ENCODE results near the gene PKNOX2.

Gene PKNOX2

GRCh38 chr11:125389339-125390166 is 225.0 kb downstream of the PKNOX2 start:
- no peak for DNase-seq

DNA sequence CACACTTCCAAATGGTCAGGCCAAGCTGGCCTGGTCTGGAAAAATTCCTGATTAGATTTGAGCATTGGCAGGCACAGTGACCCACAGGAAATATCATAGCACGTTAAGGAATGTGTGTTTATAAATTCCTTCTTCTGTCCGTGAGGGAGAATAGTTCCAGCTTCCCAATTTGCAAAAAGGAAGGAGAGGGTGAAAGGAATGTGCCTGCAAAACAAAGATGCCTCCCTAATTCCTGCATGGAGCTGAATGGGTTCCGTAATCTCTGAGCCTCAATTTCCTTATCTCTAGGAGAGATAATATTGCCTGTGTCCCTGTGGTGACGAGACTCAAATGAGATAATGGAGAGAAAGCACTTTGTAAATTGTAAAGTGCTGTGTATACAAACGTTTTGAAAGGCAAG is 226.4 kb downstream of the PKNOX2 start:
- DNase-seq: no peak

DNA sequence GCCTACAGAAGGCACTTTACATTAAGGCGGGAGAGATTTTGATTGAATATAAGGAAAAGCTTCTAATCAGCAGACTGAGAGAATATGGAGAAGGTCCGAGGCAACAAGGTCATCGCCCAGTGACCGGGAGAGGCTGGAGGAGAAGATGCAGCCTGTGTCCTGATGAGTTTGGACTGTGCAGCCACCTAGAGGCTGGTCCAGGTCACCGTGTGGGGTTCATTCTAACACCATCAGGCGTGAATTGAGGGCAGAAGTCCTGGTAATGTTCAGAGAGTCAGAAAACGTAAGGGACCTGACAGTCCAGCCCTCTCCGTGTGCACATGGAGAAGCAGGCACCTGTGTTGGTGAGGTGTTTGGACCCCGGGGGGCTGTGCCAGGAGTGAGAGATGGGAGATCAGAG is 228.8 kb downstream of the PKNOX2 start:
- DNase-seq: no peak

- DNase-seq: no peak
These were observed 229.7 kb downstream of the PKNOX2 start for GRCh38 chr11:125394296-125394695.

DNA sequence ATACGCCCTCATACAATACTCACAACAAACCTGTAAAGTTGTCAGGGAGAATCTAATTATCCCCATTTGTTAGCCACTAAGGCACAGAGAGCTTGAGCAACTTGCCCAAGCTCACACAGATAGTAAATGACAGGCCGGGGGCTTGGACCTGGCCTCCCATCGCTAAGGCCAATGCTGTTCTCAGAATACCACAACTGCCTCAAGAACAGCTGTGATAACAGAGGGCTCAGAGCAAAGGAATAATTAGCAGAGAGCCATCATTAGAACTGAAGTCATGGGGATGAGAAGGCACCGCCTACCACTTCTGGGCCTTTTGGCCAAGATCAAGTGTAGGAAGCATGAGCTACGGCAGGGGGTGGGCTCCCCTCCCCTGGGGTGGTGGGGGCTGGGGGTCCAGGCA is 232.9 kb downstream of the PKNOX2 start:
- no peak for DNase-seq

GRCh38 chr11:125398475-125398874 is 233.9 kb downstream of the PKNOX2 start:
- DNase-seq: no peak

DNA sequence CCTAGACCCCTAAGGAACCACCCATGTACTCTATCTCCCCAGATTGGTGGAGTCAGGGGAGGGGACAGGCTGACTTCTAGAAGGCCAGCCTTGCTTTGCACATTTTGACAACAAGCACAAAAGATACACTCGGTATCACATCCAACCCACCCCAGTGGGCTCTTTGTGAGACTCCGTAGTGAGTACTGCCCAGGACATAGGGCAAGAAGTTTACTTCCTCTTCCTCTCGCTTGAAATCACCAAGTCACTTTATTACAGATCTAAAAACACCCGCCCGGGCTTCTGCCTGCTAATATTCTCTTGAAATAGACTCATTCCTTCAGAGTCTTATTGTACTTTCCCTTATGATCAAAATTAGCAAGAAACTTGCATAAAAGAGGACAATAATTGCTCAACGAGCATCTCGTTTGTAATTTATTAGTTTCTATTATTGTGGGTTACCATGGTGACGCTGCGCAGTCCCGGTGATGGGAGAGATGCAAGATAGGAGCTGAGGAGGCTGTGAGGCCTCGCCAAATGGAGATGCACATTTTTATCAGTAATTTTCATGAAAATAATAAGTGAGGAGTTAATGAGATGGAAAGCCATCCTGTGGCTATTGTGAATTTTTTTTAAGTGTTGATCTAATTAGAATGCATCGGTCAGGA is 234.6 kb downstream of the PKNOX2 start:
- no peak for DNase-seq

DNA sequence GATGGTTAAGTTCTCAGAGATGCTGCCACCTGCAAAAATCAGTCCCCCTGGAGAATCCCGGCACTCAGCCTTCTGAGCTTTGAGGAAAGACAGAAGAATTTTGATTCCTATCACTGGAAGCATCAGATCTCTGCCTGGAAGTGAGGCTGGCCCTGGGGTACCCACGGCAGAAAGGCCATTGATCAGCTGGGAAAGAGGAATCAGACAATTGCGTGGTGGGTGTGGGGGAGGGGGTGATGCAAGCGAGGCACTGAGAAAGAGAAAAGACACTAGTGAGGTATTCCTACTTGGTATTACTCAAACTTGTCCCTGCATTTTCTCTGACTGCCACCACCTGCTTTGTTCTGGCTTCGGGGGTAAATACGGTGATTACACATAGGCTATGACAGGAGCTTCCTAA is 235.4 kb downstream of the PKNOX2 start:
- no peak for DNase-seq

DNA sequence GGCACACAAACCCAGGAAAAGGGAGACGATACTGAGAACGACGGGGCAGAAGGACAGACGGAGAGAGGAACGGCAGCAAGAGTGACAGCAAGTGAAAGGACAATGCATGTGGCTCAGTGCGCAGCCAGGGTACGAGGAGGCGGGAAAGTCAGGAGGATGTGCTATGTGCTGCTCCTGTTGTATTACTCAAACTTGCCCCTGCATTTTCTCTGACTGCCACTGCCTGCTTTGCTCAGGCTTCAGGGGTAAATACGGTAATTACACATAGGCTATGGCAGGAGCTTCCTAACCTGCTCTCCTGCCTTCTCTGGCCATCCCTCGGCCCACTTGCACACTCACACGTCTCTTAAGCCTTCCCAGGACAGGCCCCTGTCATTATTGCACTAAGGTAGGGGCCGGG is 236.7 kb downstream of the PKNOX2 start:
- DNase-seq: no peak

GRCh38 chr11:125401746-125402145 is 237.2 kb downstream of the PKNOX2 start:
- DNase-seq: no peak

DNA sequence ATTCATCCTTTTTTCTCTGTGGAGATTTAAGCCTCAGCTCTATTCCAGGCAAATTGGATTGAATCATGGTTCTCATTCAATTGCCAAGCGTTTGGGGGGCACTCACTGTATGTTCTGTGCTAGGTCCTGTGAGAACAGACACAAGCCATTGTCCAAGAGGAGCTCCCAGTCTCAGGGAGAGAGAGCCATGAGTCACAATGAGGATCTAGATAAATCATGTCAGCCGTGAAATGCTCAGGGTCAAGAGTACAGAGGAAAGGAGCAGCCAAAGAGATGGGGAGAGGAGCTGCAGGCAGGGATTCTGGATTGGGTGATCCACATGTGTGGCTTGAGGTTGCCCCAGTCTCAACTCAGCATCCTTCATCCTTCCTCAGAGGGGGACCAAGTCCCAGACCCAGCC is 237.9 kb downstream of the PKNOX2 start:
- DNase-seq: no peak

DNA sequence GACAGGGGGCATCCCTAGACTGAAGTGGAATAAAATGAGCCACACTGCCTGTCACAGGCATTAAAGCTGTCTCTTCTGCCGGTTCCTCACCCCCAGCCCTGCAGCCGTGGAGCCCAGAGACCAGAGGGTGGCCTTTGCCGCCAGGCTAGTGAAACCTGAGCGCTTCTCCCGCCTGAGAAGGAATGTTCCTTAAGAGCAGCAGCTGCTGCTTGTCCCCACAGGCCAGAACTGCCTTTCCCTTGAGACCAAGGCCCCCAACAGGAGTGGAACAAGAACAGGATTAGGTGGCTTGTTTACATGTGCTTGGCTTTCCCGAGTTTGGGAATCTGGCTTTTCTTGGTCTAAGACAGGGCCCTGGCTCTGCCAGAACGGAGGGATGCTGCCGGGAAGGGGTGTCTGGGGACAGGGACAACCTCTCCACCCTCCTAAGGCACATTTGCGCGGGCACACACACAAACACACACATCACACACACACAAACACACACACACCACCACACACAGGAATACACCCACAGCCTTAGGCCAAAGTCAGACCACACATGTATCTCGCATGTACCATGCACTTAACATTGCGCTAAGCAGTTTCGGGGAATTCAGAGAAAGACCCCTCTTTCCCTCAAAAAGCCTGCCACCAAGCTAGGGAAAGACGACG is 239.7 kb downstream of the PKNOX2 start:
- DNase-seq: no peak

GRCh38 chr11:125404811-125405790 is 240.6 kb downstream of the PKNOX2 start:
- DNase-seq: peak; percentile 61

GRCh38 chr11:125407046-125407445 is 242.5 kb downstream of the PKNOX2 start:
- no peak for DNase-seq

- DNase-seq: no peak
These were observed 243.8 kb downstream of the PKNOX2 start for GRCh38 chr11:125408311-125408711.

GRCh38 chr11:125410091-125410490 is 245.5 kb downstream of the PKNOX2 start:
- no peak for DNase-seq

GRCh38 chr11:125412177-125412496 is 247.6 kb downstream of the PKNOX2 start:
- DNase-seq: no peak

DNA sequence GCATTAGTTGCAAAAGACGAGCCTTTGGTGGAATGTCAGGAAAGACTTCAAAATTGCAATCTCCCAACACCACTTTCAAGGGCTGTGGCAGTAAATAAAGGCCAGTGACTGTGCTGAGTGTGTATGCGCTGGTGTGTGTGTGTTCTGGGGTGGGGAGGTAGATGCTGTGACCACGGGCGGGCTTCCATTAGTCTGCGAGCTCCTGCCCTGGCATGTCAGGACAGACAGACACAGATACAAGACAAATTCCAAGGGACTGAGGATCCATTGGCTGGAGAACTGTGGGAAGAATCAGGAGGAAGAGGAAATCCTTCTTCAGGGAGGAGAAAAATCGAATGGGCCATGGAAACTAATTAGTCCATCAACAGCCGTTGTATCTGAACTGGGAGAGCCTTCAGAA is 248.0 kb downstream of the PKNOX2 start:
- DNase-seq: no peak

DNA sequence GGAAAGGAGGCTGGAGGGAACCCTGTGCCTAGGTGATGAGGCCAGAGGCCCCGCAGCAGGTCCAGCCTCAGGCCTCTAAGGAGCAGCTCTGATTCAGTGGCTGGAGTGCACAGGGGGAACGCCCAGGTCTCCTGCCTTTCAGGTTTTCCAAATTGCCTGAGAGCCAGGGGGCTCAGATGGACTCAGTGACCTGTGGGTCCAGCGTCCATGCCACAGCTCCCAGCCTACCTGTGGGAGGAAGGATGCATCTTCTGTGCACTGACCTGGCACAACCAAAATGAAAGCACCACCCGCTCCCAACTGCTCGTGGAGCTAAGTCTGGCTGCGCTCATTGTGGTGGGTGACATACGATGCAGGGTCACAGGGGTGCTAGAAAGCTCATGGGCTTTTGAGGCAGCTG is 248.7 kb downstream of the PKNOX2 start:
- no peak for DNase-seq

GRCh38 chr11:125414121-125414520 is 249.6 kb downstream of the PKNOX2 start:
- no peak for DNase-seq

GRCh38 chr11:125416981-125417935 is 252.7 kb downstream of the PKNOX2 start:
- DNase-seq: no peak

- no peak for DNase-seq
These were observed 253.8 kb downstream of the PKNOX2 start for GRCh38 chr11:125418396-125418795.
